ENCODE results near the gene KLHL15. TPM values are rescaled to one million over a fixed set of nuclear protein-coding genes. Genes with fewer than 3 reads are reported as not detected.

The KLHL15 gene
- total RNA-seq, 2 donors from 2014 or later: 4.0 to 5.2 TPM

- intact Hi-C loops (cut with DNase I): no loop called here
- no peak for DNase-seq
- Histone ChIP-seq H3K27ac (no peak overlapping the region), H3K9me3 (no peaks in the 10 kb centered on the region), H3K4me3 (no peak overlapping the region), H3K9ac (ENCODE audit: low read depth in 2 of 2, low read length in 2 of 2) (no peak overlapping the region), H3K36me3 (no peaks in the 10 kb centered on the region), H3K27me3 (no peaks in the 10 kb centered on the region), H3K4me1 (no peaks in the 10 kb centered on the region)
- no peak for TF ChIP-seq CTCF (IDR thresholded peaks at IDR 0.05)
Measured at GRCh38 chrX:23952984-23953907, 73.7 kb downstream of the KLHL15 start.

- no peak overlapping the region for H3K27ac ChIP-seq
- no peaks in the 10 kb centered on the region for H3K9me3 ChIP-seq
- no peak overlapping the region for H3K9ac ChIP-seq (ENCODE audit: low read depth in 2 of 2, low read length in 2 of 2)
- H3K4me1 ChIP-seq: no peaks in the 10 kb centered on the region
- DNase-seq: no peak
- intact Hi-C loops (cut with DNase I): no loop called here
- no peak for TF ChIP-seq CTCF (IDR thresholded peaks at IDR 0.05)
- H3K36me3 ChIP-seq: no peaks in the 10 kb centered on the region
- no peaks in the 10 kb centered on the region for H3K27me3 ChIP-seq
- no peak overlapping the region for H3K4me3 ChIP-seq
Measured at GRCh38 chrX:23952391-23952790, 74.6 kb downstream of the KLHL15 start.

DNA sequence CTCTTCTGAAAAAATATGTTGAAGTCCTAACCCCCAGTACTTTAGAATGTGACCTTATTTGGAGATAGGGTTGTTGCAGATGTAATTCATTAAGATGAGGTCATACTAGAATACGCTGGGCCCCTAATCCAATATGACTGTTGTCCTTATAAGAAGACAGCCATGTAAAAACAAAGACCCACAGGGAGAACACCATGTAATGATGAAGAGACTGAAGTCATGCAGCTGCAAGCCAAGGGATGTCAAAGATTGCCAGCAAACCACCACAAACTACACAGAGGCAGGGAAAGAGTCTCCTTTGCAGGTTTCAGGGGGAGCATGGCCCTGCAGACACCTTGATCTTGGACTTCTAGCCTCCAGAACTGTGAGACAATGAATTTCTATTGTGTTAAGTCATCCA, 81.8 kb downstream of the KLHL15 start:
- no peak overlapping the region for H3K9ac ChIP-seq (ENCODE audit: low read depth in 2 of 2, low read length in 2 of 2)
- H3K4me1 ChIP-seq: no peaks in the 10 kb centered on the region
- no peaks in the 10 kb centered on the region for H3K27me3 ChIP-seq
- no peak overlapping the region for H3K27ac ChIP-seq
- intact Hi-C loops (cut with DNase I): no loop called here
- H3K36me3 ChIP-seq: no peaks in the 10 kb centered on the region
- TF ChIP-seq CTCF (IDR thresholded peaks at IDR 0.05): no peak
- DNase-seq: no peak
- no peaks in the 10 kb centered on the region for H3K9me3 ChIP-seq
- no peak overlapping the region for H3K4me3 ChIP-seq

GRCh38 chrX:23944234-23944633, 82.8 kb downstream of the KLHL15 start:
- H3K27ac ChIP-seq: no peak overlapping the region
- H3K9ac ChIP-seq (ENCODE audit: low read depth in 2 of 2, low read length in 2 of 2): no peak overlapping the region
- DNase-seq: no peak
- no peak overlapping the region for H3K4me3 ChIP-seq
- H3K4me1 ChIP-seq: no peaks in the 10 kb centered on the region
- TF ChIP-seq CTCF (IDR thresholded peaks at IDR 0.05): no peak
- no peaks in the 10 kb centered on the region for H3K27me3 ChIP-seq
- H3K9me3 ChIP-seq: no peaks in the 10 kb centered on the region
- intact Hi-C loops (cut with DNase I): no loop called here
- no peaks in the 10 kb centered on the region for H3K36me3 ChIP-seq

DNA sequence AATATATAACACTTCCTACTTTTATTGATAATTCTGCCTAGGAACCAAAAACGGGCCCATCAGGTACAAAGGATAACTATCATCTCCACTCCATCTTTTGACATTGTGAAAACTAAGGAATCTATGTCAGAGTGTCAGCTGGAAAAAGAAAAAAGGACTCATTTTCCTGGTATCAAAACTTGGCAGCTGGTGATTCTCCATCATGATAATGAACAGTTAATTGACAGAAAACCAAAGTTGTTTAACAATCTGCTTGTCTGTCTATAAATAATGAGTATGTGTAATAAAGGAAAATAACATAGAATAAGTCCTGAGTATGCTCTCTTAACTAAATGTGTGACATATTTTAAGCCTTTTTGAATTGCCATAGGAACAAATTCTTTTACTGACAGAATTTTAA, 87.8 kb downstream of the KLHL15 start:
- Histone ChIP-seq H3K9ac (ENCODE audit: low read depth in 2 of 2, low read length in 2 of 2) (no peak overlapping the region), H3K27ac (no peak overlapping the region), H3K9me3 (no peaks in the 10 kb centered on the region), H3K4me1 (no peaks in the 10 kb centered on the region), H3K4me3 (no peak overlapping the region), H3K36me3 (no peaks in the 10 kb centered on the region), H3K27me3 (no peaks in the 10 kb centered on the region)
- no peak for TF ChIP-seq CTCF (IDR thresholded peaks at IDR 0.05)
- no peak for DNase-seq
- intact Hi-C loops (cut with DNase I): no loop called here

All from colonic mucosa (tissue), 4 donors.